WTC11 (cell line): ENCODE measurements around the gene CD79B. TPM values are rescaled to one million over a fixed set of nuclear protein-coding genes. Genes with fewer than 3 reads are reported as not detected.

Experiments used
- ATAC-seq: fragments of 200-7000 bp; cut with Tn5 transposase; 2 replicates; pipeline ENCODE4 v1.10.0; 2021; ENCODE audit warnings: mild to moderate bottlenecking, moderate library complexity
- CTCF ChIA-PET: fragments of 300-600 bp; sonication (Branson Sonifier 250); formaldehyde crosslinking; loops from one replicate; lab custom pipeline; 2021; ENCODE audit warnings: antibody characterized with exemption; lab: Charles Lee
- POLR2A ChIA-PET: fragments of 350-600 bp; sonication (Branson Sonifier 250); formaldehyde crosslinking; loops from one replicate; lab custom pipeline; 2021; ENCODE audit warnings: antibody characterized with exemption; lab: Charles Lee
- DNase-seq: peaks from one replicate; pipeline ENCODE4 v3.0.0; 2021; ENCODE audit warnings: low spot score
- H3K27ac Mint-ChIP-seq: 2 replicates; pipeline ENCODE4 v1.8.0; 2021; ENCODE audit warnings: mixed read lengths
- H3K27me3 Mint-ChIP-seq: 2 replicates; pipeline ENCODE4 v1.8.0; 2021; ENCODE audit warnings: low read depth, mild to moderate bottlenecking, moderate library complexity, mixed read lengths
- H3K36me3 Mint-ChIP-seq: 2 replicates; pipeline ENCODE4 v1.8.0; 2021; ENCODE audit warnings: mixed read lengths
- H3K4me1 Mint-ChIP-seq: 2 replicates; pipeline ENCODE4 v1.8.0; 2022; ENCODE audit warnings: mixed read lengths
- H3K4me3 Mint-ChIP-seq: 2 replicates; pipeline ENCODE4 v1.8.0; 2021; ENCODE audit warnings: mild to moderate bottlenecking, moderate library complexity, mixed read lengths
- H3K9me3 Mint-ChIP-seq: 2 replicates; pipeline ENCODE4 v1.8.0; 2021; ENCODE audit warnings: mixed read lengths
- CBFB ChIP-seq: sonication (generic); formaldehyde crosslinking; IDR thresholded peaks from 2 replicates; pipeline ENCODE4 v1.8.1; 2022; ENCODE audit warnings: mild to moderate bottlenecking, low read depth, missing genetic modification reagents
- ELF4 ChIP-seq: sonication (generic); formaldehyde crosslinking; IDR thresholded peaks from 2 replicates; pipeline ENCODE4 v1.8.1; 2022; ENCODE audit warnings: low read depth, mild to moderate bottlenecking, moderate library complexity, missing genetic modification reagents
- EMX1 ChIP-seq: fragments of 250-450 bp; sonication (Bioruptor Pico); IDR thresholded peaks from 2 replicates; pipeline ENCODE4 v1.8.0; 2021; ENCODE audit warnings: mild to moderate bottlenecking
- FOXK1 ChIP-seq: sonication (generic); formaldehyde crosslinking; IDR thresholded peaks from 2 replicates; pipeline ENCODE4 v1.8.0; 2022; ENCODE audit warnings: mild to moderate bottlenecking, moderate library complexity, missing genetic modification reagents
- MYBL2 ChIP-seq: sonication (generic); formaldehyde crosslinking; IDR thresholded peaks from 2 replicates; pipeline ENCODE4 v1.8.1; 2023; ENCODE audit warnings: mild to moderate bottlenecking, moderate library complexity, missing genetic modification reagents
- NR2C2 ChIP-seq: sonication (generic); formaldehyde crosslinking; IDR thresholded peaks from 2 replicates; pipeline ENCODE4 v1.8.0; 2022; ENCODE audit warnings: mild to moderate bottlenecking, missing genetic modification reagents
- RORB ChIP-seq: fragments of 250-450 bp; sonication (Bioruptor Pico); IDR thresholded peaks from 2 replicates; pipeline ENCODE4 v1.9.0; 2021; ENCODE audit warnings: mild to moderate bottlenecking
- SMAD4 ChIP-seq: sonication (generic); formaldehyde crosslinking; IDR thresholded peaks from 2 replicates; pipeline ENCODE4 v1.8.0; 2022; ENCODE audit warnings: mild to moderate bottlenecking, missing genetic modification reagents
- SOX15 ChIP-seq: fragments of 250-450 bp; sonication (Bioruptor Pico); IDR thresholded peaks from 2 replicates; pipeline ENCODE4 v1.9.0; 2021; ENCODE audit warnings: mild to moderate bottlenecking
- STAT6 ChIP-seq: sonication (generic); formaldehyde crosslinking; conservative IDR thresholded peaks from 2 replicates; pipeline ENCODE4 v1.8.1; 2023; ENCODE audit warnings: mild to moderate bottlenecking, low read depth, missing genetic modification reagents, moderate library complexity
- TEAD1 ChIP-seq: sonication (generic); formaldehyde crosslinking; IDR thresholded peaks from 2 replicates; pipeline ENCODE4 v1.8.0; 2022; ENCODE audit warnings: mild to moderate bottlenecking, missing genetic modification reagents
- TEAD4 ChIP-seq: sonication (generic); formaldehyde crosslinking; IDR thresholded peaks from 2 replicates; pipeline ENCODE4 v1.8.0; 2022; ENCODE audit warnings: mild to moderate bottlenecking, missing genetic modification reagents
- ZNF232 ChIP-seq: sonication (generic); formaldehyde crosslinking; IDR thresholded peaks from 2 replicates; pipeline ENCODE4 v1.8.0; 2022; ENCODE audit warnings: mild to moderate bottlenecking, missing genetic modification reagents
- total RNA-seq: library from RNA; stranded (reverse); gene quantifications from 3 replicates; pipeline ENCODE4 v1.2.3, GENCODE V29; 2021
- TF ChIP-seq, protein P1 (sequence below): sonication (generic); formaldehyde crosslinking; IDR thresholded peaks from 2 replicates; pipeline ENCODE4 v1.8.0; 2023; ENCODE audit warnings: missing genetic modification reagents, mild to moderate bottlenecking, borderline replicate concordance
- TF ChIP-seq, protein P2 (sequence below): sonication (generic); formaldehyde crosslinking; IDR thresholded peaks from 2 replicates; pipeline ENCODE4 v1.8.1; 2022; ENCODE audit warnings: mild to moderate bottlenecking, missing genetic modification reagents, moderate library complexity, borderline replicate concordance
- TF ChIP-seq, protein P3 (sequence below): fragments of 250-450 bp; sonication (Bioruptor Pico); IDR thresholded peaks from 2 replicates; pipeline ENCODE4 v1.9.0; 2021; ENCODE audit warnings: mild to moderate bottlenecking
- TF ChIP-seq, protein P4 (sequence below): sonication (generic); formaldehyde crosslinking; IDR thresholded peaks from 2 replicates; pipeline ENCODE4 v1.8.1; 2022; ENCODE audit warnings: missing genetic modification reagents, borderline replicate concordance
- TF ChIP-seq, protein P5 (sequence below): sonication (generic); formaldehyde crosslinking; IDR thresholded peaks from 2 replicates; pipeline ENCODE4 v1.8.0; 2022; ENCODE audit warnings: mild to moderate bottlenecking, missing genetic modification reagents

CD79B gene
- total RNA-seq, 1 experiment from 2014 or later: 3.0 TPM

- TF ChIP-seq SMAD4 (CRISPR knock-in tag) (no peak), MYBL2 (CRISPR knock-in tag) (no peak), ELF4 (CRISPR knock-in tag) (no peak), TEAD4 (CRISPR knock-in tag) (no peak), NR2C2 (CRISPR knock-in tag) (no peak), EMX1 (no peak), ZNF232 (CRISPR knock-in tag) (no peak), CBFB (CRISPR knock-in tag) (no peak), SOX15 (CRISPR knock-in tag) (no peak), TEAD1 (CRISPR knock-in tag) (no peak)
- TF ChIP-seq, protein P1, sequence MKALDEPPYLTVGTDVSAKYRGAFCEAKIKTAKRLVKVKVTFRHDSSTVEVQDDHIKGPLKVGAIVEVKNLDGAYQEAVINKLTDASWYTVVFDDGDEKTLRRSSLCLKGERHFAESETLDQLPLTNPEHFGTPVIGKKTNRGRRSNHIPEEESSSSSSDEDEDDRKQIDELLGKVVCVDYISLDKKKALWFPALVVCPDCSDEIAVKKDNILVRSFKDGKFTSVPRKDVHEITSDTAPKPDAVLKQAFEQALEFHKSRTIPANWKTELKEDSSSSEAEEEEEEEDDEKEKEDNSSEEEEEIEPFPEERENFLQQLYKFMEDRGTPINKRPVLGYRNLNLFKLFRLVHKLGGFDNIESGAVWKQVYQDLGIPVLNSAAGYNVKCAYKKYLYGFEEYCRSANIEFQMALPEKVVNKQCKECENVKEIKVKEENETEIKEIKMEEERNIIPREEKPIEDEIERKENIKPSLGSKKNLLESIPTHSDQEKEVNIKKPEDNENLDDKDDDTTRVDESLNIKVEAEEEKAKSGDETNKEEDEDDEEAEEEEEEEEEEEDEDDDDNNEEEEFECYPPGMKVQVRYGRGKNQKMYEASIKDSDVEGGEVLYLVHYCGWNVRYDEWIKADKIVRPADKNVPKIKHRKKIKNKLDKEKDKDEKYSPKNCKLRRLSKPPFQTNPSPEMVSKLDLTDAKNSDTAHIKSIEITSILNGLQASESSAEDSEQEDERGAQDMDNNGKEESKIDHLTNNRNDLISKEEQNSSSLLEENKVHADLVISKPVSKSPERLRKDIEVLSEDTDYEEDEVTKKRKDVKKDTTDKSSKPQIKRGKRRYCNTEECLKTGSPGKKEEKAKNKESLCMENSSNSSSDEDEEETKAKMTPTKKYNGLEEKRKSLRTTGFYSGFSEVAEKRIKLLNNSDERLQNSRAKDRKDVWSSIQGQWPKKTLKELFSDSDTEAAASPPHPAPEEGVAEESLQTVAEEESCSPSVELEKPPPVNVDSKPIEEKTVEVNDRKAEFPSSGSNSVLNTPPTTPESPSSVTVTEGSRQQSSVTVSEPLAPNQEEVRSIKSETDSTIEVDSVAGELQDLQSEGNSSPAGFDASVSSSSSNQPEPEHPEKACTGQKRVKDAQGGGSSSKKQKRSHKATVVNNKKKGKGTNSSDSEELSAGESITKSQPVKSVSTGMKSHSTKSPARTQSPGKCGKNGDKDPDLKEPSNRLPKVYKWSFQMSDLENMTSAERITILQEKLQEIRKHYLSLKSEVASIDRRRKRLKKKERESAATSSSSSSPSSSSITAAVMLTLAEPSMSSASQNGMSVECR (CRISPR knock-in tag): no peak
- TF ChIP-seq, protein P2, sequence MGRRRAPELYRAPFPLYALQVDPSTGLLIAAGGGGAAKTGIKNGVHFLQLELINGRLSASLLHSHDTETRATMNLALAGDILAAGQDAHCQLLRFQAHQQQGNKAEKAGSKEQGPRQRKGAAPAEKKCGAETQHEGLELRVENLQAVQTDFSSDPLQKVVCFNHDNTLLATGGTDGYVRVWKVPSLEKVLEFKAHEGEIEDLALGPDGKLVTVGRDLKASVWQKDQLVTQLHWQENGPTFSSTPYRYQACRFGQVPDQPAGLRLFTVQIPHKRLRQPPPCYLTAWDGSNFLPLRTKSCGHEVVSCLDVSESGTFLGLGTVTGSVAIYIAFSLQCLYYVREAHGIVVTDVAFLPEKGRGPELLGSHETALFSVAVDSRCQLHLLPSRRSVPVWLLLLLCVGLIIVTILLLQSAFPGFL: no peak
- TF ChIP-seq, protein P3, sequence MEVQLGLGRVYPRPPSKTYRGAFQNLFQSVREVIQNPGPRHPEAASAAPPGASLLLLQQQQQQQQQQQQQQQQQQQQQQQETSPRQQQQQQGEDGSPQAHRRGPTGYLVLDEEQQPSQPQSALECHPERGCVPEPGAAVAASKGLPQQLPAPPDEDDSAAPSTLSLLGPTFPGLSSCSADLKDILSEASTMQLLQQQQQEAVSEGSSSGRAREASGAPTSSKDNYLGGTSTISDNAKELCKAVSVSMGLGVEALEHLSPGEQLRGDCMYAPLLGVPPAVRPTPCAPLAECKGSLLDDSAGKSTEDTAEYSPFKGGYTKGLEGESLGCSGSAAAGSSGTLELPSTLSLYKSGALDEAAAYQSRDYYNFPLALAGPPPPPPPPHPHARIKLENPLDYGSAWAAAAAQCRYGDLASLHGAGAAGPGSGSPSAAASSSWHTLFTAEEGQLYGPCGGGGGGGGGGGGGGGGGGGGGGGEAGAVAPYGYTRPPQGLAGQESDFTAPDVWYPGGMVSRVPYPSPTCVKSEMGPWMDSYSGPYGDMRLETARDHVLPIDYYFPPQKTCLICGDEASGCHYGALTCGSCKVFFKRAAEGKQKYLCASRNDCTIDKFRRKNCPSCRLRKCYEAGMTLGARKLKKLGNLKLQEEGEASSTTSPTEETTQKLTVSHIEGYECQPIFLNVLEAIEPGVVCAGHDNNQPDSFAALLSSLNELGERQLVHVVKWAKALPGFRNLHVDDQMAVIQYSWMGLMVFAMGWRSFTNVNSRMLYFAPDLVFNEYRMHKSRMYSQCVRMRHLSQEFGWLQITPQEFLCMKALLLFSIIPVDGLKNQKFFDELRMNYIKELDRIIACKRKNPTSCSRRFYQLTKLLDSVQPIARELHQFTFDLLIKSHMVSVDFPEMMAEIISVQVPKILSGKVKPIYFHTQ: no peak
- TF ChIP-seq, protein P4, sequence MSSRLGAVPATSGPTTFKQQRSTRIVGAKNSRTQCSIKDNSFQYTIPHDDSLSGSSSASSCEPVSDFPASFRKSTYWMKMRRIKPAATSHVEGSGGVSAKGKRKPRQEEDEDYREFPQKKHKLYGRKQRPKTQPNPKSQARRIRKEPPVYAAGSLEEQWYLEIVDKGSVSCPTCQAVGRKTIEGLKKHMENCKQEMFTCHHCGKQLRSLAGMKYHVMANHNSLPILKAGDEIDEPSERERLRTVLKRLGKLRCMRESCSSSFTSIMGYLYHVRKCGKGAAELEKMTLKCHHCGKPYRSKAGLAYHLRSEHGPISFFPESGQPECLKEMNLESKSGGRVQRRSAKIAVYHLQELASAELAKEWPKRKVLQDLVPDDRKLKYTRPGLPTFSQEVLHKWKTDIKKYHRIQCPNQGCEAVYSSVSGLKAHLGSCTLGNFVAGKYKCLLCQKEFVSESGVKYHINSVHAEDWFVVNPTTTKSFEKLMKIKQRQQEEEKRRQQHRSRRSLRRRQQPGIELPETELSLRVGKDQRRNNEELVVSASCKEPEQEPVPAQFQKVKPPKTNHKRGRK: no peak
- no peaks in the 10 kb centered on the region; the same call in 1 of the 2 replicates for H3K27me3 Mint-ChIP-seq
- no peak overlapping the region for H3K4me3 Mint-ChIP-seq
- H3K4me1 Mint-ChIP-seq: peaks cover 5% of the 10 kb centered on the region
- ATAC-seq: peak; percentile 54
- H3K36me3 Mint-ChIP-seq: no peaks in the 10 kb centered on the region; the same call in 1 of the 2 replicates
- CTCF ChIA-PET: interaction anchor here (0.6 to 4.8 kb wide), 12 partner anchors 11 to 194 kb away, joined by 3 to 38 read pairs (median 4); partner anchors contain the start of genes CSHL1 and GH1
- H3K9me3 Mint-ChIP-seq: no peaks in the 10 kb centered on the region
- no peak overlapping the region for H3K27ac Mint-ChIP-seq
- DNase-seq: no peak
- POLR2A ChIA-PET: interaction anchor here (1.0 kb wide), 1 partner anchor 22 kb away, joined by 3 read pairs; no protein-coding TSS in a partner anchor
These were observed 7.8 kb upstream of the CD79B start for GRCh38 chr17:63939884-63940283.

DNA sequence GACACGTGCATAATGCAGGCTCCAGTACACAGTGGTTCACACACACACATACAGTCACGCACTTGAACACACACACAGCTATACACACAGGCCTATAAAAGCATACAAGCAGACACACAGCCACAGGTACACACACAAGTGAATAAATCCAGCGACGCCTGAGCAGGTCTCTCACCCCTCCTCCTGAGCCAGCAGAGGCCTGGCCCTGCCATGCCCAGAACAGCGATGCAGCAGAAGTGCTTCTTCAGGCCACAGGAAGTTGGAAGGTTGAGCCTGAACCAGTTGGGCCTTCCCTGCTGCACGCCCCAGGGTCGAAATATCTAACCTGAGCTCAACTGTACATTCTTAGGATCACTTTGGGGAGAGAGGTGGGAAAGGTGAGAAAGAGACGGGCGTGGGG, 7.3 kb upstream of the CD79B start:
- DNase-seq (no peak), ATAC-seq (no peak)
- H3K27me3 Mint-ChIP-seq: no peaks in the 10 kb centered on the region; the same call in 1 of the 2 replicates
- no peaks in the 10 kb centered on the region for H3K9me3 Mint-ChIP-seq
- H3K36me3 Mint-ChIP-seq: no peaks in the 10 kb centered on the region; the same call in 1 of the 2 replicates
- CTCF ChIA-PET: interaction anchor here (0.9 to 4.8 kb wide), 8 partner anchors 10 to 194 kb away, joined by 3 to 38 read pairs (median 4); partner anchors contain the start of genes CSHL1 and GH1
- peaks cover 5% of the 10 kb centered on the region for H3K4me1 Mint-ChIP-seq
- no peak overlapping the region for H3K4me3 Mint-ChIP-seq
- H3K27ac Mint-ChIP-seq: no peak overlapping the region
- POLR2A ChIA-PET: interaction anchor here (1.0 kb wide), 1 partner anchor 22 kb away, joined by 3 read pairs; no protein-coding TSS in a partner anchor
- TF ChIP-seq RORB (no peak), STAT6 (CRISPR knock-in tag) (no peak), NR2C2 (CRISPR knock-in tag) (no peak), FOXK1 (CRISPR knock-in tag) (no peak)
- TF ChIP-seq, protein P4: no peak
- TF ChIP-seq, protein P5, sequence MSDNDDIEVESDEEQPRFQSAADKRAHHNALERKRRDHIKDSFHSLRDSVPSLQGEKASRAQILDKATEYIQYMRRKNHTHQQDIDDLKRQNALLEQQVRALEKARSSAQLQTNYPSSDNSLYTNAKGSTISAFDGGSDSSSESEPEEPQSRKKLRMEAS (CRISPR knock-in tag): no peak
